ENCODE results near the gene SESTD1.

DNA sequence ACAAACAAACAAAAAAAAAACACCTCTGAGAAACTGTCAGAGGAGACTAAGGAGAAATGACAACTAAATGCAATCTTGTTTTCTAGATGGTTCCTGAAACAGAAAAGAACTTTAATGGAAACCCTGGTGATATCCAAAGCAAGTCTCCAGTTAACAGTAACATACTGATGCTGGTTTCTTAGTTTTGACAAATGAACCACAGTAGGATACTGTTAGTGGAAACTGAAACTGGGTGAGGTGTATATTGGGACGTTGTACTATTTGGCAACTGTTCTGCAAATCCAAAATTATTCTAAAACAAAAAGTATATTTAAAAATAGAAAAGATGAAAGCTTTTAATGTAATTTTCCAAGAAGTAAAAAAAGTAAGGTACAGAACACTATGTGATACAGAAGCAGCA is 11.4 kb downstream of the SESTD1 start:
- TF ChIP-seq ZBTB33 (IDR thresholded peaks at IDR 0.05; ENCODE audit: extremely low read depth, insufficient replicate concordance, low read length), result no peak
- no peak for TF ChIP-seq POLR2AphosphoS5 (IDR thresholded peaks at IDR 0.05; ENCODE audit: low read depth, low read length)
- TF ChIP-seq, protein P1, sequence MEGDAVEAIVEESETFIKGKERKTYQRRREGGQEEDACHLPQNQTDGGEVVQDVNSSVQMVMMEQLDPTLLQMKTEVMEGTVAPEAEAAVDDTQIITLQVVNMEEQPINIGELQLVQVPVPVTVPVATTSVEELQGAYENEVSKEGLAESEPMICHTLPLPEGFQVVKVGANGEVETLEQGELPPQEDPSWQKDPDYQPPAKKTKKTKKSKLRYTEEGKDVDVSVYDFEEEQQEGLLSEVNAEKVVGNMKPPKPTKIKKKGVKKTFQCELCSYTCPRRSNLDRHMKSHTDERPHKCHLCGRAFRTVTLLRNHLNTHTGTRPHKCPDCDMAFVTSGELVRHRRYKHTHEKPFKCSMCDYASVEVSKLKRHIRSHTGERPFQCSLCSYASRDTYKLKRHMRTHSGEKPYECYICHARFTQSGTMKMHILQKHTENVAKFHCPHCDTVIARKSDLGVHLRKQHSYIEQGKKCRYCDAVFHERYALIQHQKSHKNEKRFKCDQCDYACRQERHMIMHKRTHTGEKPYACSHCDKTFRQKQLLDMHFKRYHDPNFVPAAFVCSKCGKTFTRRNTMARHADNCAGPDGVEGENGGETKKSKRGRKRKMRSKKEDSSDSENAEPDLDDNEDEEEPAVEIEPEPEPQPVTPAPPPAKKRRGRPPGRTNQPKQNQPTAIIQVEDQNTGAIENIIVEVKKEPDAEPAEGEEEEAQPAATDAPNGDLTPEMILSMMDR (IDR thresholded peaks at IDR 0.05 in 2 of 3, conservative IDR thresholded peaks at IDR 0.05 in 1 of 3; ENCODE audit: borderline replicate concordance in 1 of 3, insufficient read depth in 1 of 3, low read depth in 2 of 3, low read length in 2 of 3), result no peak
- no peak for TF ChIP-seq ATF3 (IDR thresholded peaks at IDR 0.05)
- no peak for TF ChIP-seq POLR2A (IDR thresholded peaks at IDR 0.05; ENCODE audit: borderline replicate concordance, extremely low read depth, insufficient read depth, insufficient read length)
- no peak for TF ChIP-seq CEBPB (IDR thresholded peaks at IDR 0.05; ENCODE audit: low read depth)
- TF ChIP-seq ZFX (IDR thresholded peaks at IDR 0.05), result no peak
- TF ChIP-seq, protein P2, sequence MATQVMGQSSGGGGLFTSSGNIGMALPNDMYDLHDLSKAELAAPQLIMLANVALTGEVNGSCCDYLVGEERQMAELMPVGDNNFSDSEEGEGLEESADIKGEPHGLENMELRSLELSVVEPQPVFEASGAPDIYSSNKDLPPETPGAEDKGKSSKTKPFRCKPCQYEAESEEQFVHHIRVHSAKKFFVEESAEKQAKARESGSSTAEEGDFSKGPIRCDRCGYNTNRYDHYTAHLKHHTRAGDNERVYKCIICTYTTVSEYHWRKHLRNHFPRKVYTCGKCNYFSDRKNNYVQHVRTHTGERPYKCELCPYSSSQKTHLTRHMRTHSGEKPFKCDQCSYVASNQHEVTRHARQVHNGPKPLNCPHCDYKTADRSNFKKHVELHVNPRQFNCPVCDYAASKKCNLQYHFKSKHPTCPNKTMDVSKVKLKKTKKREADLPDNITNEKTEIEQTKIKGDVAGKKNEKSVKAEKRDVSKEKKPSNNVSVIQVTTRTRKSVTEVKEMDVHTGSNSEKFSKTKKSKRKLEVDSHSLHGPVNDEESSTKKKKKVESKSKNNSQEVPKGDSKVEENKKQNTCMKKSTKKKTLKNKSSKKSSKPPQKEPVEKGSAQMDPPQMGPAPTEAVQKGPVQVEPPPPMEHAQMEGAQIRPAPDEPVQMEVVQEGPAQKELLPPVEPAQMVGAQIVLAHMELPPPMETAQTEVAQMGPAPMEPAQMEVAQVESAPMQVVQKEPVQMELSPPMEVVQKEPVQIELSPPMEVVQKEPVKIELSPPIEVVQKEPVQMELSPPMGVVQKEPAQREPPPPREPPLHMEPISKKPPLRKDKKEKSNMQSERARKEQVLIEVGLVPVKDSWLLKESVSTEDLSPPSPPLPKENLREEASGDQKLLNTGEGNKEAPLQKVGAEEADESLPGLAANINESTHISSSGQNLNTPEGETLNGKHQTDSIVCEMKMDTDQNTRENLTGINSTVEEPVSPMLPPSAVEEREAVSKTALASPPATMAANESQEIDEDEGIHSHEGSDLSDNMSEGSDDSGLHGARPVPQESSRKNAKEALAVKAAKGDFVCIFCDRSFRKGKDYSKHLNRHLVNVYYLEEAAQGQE (IDR thresholded peaks at IDR 0.05; ENCODE audit: low read depth), result no peak
- TF ChIP-seq YY1 (IDR thresholded peaks at IDR 0.05; ENCODE audit: extremely low read depth, insufficient replicate concordance, low read depth, low read length), result no peak
- TF ChIP-seq, protein P3, sequence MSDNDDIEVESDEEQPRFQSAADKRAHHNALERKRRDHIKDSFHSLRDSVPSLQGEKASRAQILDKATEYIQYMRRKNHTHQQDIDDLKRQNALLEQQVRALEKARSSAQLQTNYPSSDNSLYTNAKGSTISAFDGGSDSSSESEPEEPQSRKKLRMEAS (IDR thresholded peaks at IDR 0.05), result no peak
- TF ChIP-seq ZNF274 (IDR thresholded peaks at IDR 0.05; ENCODE audit: low read depth, low read length), result no peak

Measured in HCT116 (cell line).